RPMI7951 (cell line): Measurements from ENCODE around the gene SFXN3. TPM values are rescaled to one million over a fixed set of nuclear protein-coding genes. Genes with fewer than 3 reads are reported as not detected.

ENCODE experiments used
- DNase-seq: peaks from one replicate; pipeline ENCODE4 v3.0.0-alpha.2; 2012; ENCODE audit warnings: low read depth
- total RNA-seq: library from RNA; depleted of rRNA; stranded (reverse); fragments of >200 nt; shearing (Covaris generic); gene quantifications from 2 replicates; pipeline ENCODE4 v1.2.3, GENCODE V29; 2014

Gene SFXN3
- total RNA-seq, 1 experiment from 2014 or later: 125 TPM

GRCh38 chr10:101056365-101057151 lies 25.5 kb downstream of the SFXN3 start:
- no peak for DNase-seq

- peak; percentile 93 for DNase-seq
These were observed 29.3 kb downstream of the SFXN3 start for GRCh38 chr10:101060036-101060950.

- DNase-seq: peak; percentile 89
These were observed 30.1 kb downstream of the SFXN3 start for GRCh38 chr10:101060951-101061623.

GRCh38 chr10:101061624-101062231 lies 30.7 kb downstream of the SFXN3 start, which contains the start of gene KAZALD1:
KAZALD1 (plus strand) TSS chr10:101061989; CDS start chr10:101062593, 604 bp downstream.
- no peak for DNase-seq

GRCh38 chr10:101062232-101063049 lies 31.4 kb downstream of the SFXN3 start:
- DNase-seq: no peak

GRCh38 chr10:101063050-101063525 lies 32.1 kb downstream of the SFXN3 start:
- DNase-seq: no peak

GRCh38 chr10:101063548-101064414 lies 32.7 kb downstream of the SFXN3 start:
- DNase-seq: no peak

GRCh38 chr10:101064415-101065030 lies 33.5 kb downstream of the SFXN3 start:
- DNase-seq: no peak

- peak; percentile 74 for DNase-seq
These were observed 34.6 kb downstream of the SFXN3 start for GRCh38 chr10:101065481-101066145.

GRCh38 chr10:101066146-101066895 lies 35.3 kb downstream of the SFXN3 start:
- DNase-seq: peak; percentile 91

- peak; percentile 30 for DNase-seq
These were observed 35.9 kb downstream of the SFXN3 start for GRCh38 chr10:101066896-101067355.

- DNase-seq: peak; percentile 77
These were observed 36.5 kb downstream of the SFXN3 start for GRCh38 chr10:101067356-101068083.

- no peak for DNase-seq
These were observed 38.4 kb downstream of the SFXN3 start for GRCh38 chr10:101069441-101069840.

GRCh38 chr10:101070098-101070497 lies 39.1 kb downstream of the SFXN3 start:
- no peak for DNase-seq

GRCh38 chr10:101071267-101071884 lies 40.3 kb downstream of the SFXN3 start:
- no peak for DNase-seq

- DNase-seq: no peak
These were observed 40.9 kb downstream of the SFXN3 start for GRCh38 chr10:101071885-101072433.
